Measurements from ENCODE around the gene NOS1AP. TPM values are rescaled to one million over a fixed set of nuclear protein-coding genes. Genes with fewer than 3 reads are reported as not detected.

Gene NOS1AP
- total RNA-seq, 2 experiments from 2014 or later, result not detected

- Histone ChIP-seq H3K36me3 (ENCODE audit: insufficient read depth, low read length) (no peaks in the 10 kb centered on the region), H3K4me1 (ENCODE audit: insufficient read depth, low read length, poor library complexity, severe bottlenecking) (no peaks in the 10 kb centered on the region), H3K9me2 (ENCODE audit: insufficient read depth, low read length) (no peaks in the 10 kb centered on the region), H3K9me3 (ENCODE audit: low read length) (no peaks in the 10 kb centered on the region), H3K4me3 (ENCODE audit: low read depth, low read length, poor library complexity, severe bottlenecking) (no peak overlapping the region), H2AFZ (ENCODE audit: low read length) (no peak overlapping the region), H3K4me2 (ENCODE audit: low read length) (no peak overlapping the region), H4K20me1 (ENCODE audit: insufficient read depth, low read length) (no peaks in the 10 kb centered on the region), H3K79me2 (ENCODE audit: insufficient read depth, low read depth, low read length) (no peaks in the 10 kb centered on the region), H3K27ac (ENCODE audit: low read depth, low read length, poor library complexity, severe bottlenecking) (no peak overlapping the region)
- TF ChIP-seq CTCF (conservative IDR thresholded peaks at IDR 0.05; ENCODE audit: low read length) (no peak), EZH2phosphoT487 (IDR thresholded peaks at IDR 0.05; ENCODE audit: borderline replicate concordance, low read depth, low read length) (no peak)
- no TSS peak for BruUV-seq (replicated peaks)
- DNase-seq (ENCODE audit: low spot score), result no peak
- POLR2A ChIA-PET, result interaction anchor here (0.5 kb wide), 1 partner anchor 96 kb away, joined by 3 read pairs; no protein-coding TSS in a partner anchor
- CTCF ChIA-PET (ENCODE audit: unreplicated experiment), result no interaction called here
- intact Hi-C loops (cut with micrococcal nuclease; ENCODE audit: unreplicated experiment), result no loop called here
Measured at GRCh38 chr1:162220009-162220539, 150.6 kb downstream of the NOS1AP start.

- Histone ChIP-seq H3K4me1 (ENCODE audit: insufficient read depth, low read length, poor library complexity, severe bottlenecking) (no peaks in the 10 kb centered on the region), H3K9me2 (ENCODE audit: insufficient read depth, low read length) (no peaks in the 10 kb centered on the region), H3K79me2 (ENCODE audit: insufficient read depth, low read depth, low read length) (no peaks in the 10 kb centered on the region), H3K4me2 (ENCODE audit: low read length) (no peak overlapping the region), H3K9me3 (ENCODE audit: low read length) (no peaks in the 10 kb centered on the region), H4K20me1 (ENCODE audit: insufficient read depth, low read length) (no peaks in the 10 kb centered on the region), H3K27ac (ENCODE audit: low read depth, low read length, poor library complexity, severe bottlenecking) (no peak overlapping the region), H2AFZ (ENCODE audit: low read length) (no peak overlapping the region), H3K4me3 (ENCODE audit: low read depth, low read length, poor library complexity, severe bottlenecking) (no peak overlapping the region), H3K36me3 (ENCODE audit: insufficient read depth, low read length) (no peaks in the 10 kb centered on the region)
- CTCF ChIA-PET (ENCODE audit: unreplicated experiment), result interaction anchor here (0.5 kb wide), 1 partner anchor 928 kb away, joined by 4 read pairs; no protein-coding TSS in a partner anchor
- BruUV-seq (replicated peaks), result no TSS peak
- intact Hi-C loops (cut with micrococcal nuclease; ENCODE audit: unreplicated experiment), result no loop called here
- TF ChIP-seq CTCF (conservative IDR thresholded peaks at IDR 0.05; ENCODE audit: low read length) (no peak), EZH2phosphoT487 (IDR thresholded peaks at IDR 0.05; ENCODE audit: borderline replicate concordance, low read depth, low read length) (no peak)
- no peak for DNase-seq (ENCODE audit: low spot score)
- POLR2A ChIA-PET, result no interaction called here
Measured at GRCh38 chr1:162222014-162222413, 152.5 kb downstream of the NOS1AP start.

GRCh38 chr1:162222730-162223129 lies 153.2 kb downstream of the NOS1AP start:
- POLR2A ChIA-PET, result no interaction called here
- CTCF ChIA-PET (ENCODE audit: unreplicated experiment), result no interaction called here
- Histone ChIP-seq H3K9me3 (ENCODE audit: low read length) (no peaks in the 10 kb centered on the region), H3K4me2 (ENCODE audit: low read length) (no peak overlapping the region), H2AFZ (ENCODE audit: low read length) (no peak overlapping the region), H3K27ac (ENCODE audit: low read depth, low read length, poor library complexity, severe bottlenecking) (no peak overlapping the region), H3K79me2 (ENCODE audit: insufficient read depth, low read depth, low read length) (no peaks in the 10 kb centered on the region), H3K9me2 (ENCODE audit: insufficient read depth, low read length) (no peaks in the 10 kb centered on the region), H4K20me1 (ENCODE audit: insufficient read depth, low read length) (no peaks in the 10 kb centered on the region), H3K4me1 (ENCODE audit: insufficient read depth, low read length, poor library complexity, severe bottlenecking) (no peaks in the 10 kb centered on the region), H3K36me3 (ENCODE audit: insufficient read depth, low read length) (no peaks in the 10 kb centered on the region), H3K4me3 (ENCODE audit: low read depth, low read length, poor library complexity, severe bottlenecking) (no peak overlapping the region)
- no peak for TF ChIP-seq EZH2phosphoT487 (IDR thresholded peaks at IDR 0.05; ENCODE audit: borderline replicate concordance, low read depth, low read length)
- no peak for TF ChIP-seq CTCF (conservative IDR thresholded peaks at IDR 0.05; ENCODE audit: low read length)
- intact Hi-C loops (cut with micrococcal nuclease; ENCODE audit: unreplicated experiment), result no loop called here
- no TSS peak for BruUV-seq (replicated peaks)
- DNase-seq (ENCODE audit: low spot score), result no peak

Data from OCI-LY7 (cell line).